GOT3 (cell line): ENCODE measurements around the gene CARD10.
"Not testable (repeated sequence)": the region's sequence is repeated elsewhere in the genome, so short reads cannot be mapped to it uniquely, and the experiment has no call there.

Source experiments
- DNase-seq: peaks from one replicate; lab custom pipeline; 2025; ENCODE audit warnings: mixed read lengths; lab: John Stamatoyannopoulos, UW

CARD10 gene

DNA sequence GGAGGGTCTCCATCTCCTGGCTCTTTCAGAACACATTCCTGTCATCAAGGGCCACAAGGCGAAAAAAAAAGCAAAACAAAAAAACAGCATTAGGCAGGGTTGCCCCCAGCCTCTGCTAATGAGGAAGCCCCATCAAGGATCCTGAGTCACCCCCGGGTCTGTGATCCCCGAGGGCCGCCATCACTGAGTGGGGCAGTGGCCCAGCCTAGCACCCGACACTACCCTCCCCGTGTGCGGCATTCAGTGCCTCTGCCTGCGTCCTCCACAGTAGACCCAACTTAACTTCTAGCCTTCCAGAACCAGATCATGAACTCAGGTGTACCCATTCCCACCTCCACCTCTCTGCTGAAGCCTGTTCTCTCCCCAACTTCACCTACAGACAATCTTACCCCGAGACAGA lies 34.5 kb upstream of the CARD10 start:
- DNase-seq = no peak

DNA sequence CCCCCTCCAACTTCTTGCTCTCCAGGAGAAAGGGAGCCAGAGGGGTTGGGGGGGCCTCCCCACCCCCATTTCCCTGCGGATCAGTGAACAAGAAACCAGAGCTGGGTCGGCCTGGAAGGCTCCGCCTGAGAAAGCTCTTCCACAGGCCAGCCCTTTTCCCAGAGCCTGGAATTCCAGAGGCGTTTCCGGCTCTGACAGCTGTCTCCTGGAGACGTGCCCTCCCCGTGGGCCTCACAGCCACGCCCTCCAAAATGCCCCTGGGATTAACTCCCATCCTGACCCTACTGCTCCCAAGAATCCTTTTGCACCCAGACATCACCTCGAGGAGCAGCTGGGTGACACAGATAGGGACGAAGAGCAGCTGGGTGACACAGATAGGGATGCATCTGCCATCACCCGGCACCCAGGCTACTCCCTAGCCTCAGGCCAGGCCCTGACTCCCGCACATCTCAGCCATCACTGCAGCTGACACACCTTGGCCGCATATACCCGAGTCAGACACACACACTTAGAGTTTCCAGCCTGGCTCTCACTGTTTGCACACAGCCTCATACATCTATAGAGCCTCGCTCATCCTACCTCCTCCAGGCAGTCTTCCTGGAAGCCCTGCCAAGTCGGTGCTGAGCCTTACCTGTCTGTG lies 33.4 kb upstream of the CARD10 start:
- no peak for DNase-seq

DNA sequence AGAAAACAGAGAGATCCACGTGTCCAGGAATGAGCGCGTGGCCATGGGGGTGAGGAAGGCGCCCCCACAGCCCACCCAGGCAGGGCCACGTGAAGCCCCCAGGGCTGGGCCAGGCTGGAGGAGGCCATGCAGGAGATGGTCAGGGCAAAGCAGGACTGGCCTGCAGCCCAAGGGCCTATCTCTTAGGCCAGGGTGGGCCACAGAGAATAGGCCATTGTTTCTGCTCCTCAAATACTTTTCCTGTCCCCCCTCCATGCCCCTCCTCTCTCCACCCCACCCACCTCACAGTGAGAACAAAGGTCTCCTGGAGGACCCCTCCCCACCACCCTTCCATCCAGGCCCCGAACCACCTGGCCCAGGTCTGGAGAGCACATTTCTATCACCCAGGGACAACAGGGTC lies 32.8 kb upstream of the CARD10 start:
- DNase-seq = no peak

DNA sequence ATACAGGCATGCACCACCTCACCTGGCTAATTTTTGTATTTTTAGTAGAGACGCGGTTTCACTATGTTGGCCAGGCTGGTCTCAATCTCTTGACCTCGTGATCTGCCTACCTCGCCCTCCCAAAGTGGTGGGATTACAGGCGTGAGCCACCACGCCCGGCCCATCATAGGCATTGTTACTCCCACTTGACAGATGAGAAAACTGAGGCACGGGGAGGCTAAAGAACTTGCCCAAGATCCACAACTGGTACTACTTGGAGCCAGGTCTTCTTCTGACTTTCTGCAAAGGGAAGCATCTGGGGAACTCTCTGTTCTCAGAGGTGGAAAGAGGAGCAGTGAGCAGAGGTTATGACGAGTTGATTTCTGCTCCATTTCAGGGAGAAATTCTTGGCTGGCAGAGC lies 31.7 kb upstream of the CARD10 start:
- not testable (repeated sequence) for DNase-seq

DNA sequence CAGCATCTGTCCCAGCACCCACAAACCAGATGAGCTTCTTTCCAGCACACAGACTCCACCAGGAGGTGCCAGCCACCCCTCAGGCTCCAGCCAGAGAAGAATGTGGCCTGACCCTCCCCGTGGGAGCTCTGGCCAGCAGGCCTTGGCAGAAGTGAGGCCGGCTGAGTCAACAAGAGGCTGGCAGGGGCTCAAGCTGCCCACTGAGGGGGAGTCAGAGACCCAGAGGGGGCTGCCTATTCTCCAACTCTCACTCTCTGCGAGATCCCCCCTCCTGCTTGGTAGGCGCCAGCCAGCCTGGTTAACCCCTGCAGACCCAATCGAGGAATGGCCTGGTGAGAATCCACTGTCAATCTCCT lies 30.5 kb upstream of the CARD10 start:
- no peak for DNase-seq

DNA sequence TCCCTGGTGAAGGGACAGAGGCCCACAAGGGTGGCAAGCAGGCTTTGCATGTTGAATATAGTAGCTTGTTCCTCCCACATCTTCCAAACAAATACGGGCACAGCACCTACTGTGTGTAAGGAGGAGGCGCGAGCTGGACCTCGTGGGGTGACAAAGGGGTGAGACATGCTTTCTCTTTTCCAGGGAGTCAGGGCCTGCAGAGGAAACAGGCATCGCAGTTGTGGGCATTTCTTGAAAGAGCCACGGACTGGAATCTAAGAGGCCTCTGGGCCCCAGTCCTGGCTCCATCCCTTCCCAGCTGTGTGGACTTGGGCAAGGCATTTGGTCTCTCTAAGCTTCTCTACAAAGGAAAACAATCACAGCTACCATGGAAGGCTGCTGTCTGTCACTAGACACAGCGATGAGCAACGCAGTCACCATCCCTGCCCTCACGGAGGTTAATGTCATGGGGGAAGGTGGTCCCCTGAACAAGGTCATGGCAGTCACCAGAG lies 28.1 kb upstream of the CARD10 start:
- DNase-seq = no peak

DNA sequence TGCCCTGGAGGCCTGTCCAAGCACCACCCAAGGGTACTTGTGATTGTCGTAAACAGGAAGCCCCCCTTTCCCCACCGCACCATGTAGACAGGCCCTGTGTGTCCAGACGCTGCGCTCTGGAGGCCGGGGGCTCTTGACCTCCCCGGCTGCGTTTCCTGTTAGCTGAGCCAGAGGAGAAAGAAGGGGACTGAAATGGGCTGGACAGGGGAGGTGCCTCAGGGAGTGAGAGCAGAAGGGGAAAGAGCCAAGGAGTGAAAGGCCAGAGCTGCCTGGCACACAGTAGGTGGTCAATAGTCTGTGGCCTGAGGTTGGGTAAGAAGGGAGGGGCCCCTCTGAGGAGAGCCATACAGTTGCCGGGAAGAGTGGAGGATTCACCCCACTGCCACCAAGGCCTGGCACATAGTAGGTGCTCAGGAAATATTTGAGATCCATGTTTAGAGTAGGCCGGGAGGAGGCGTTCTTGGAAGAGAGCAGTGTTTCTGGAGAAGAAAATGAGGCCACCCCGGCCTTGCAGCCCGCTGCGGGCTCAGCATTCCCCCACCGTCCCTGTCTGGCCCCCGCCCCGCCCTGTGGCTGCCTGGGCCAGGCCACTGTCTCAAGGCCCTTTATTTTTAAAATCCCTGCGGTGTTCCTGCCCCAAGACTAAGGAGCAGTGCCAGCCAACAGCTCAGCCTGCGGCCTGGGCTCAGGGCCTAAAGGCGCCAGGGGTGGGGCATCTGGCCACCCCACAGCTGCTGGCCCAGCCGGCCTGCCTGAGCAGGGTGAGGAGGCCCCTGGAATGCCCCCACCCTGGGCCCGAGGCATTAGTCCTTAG lies 27.4 kb upstream of the CARD10 start:
- DNase-seq = no peak

DNA sequence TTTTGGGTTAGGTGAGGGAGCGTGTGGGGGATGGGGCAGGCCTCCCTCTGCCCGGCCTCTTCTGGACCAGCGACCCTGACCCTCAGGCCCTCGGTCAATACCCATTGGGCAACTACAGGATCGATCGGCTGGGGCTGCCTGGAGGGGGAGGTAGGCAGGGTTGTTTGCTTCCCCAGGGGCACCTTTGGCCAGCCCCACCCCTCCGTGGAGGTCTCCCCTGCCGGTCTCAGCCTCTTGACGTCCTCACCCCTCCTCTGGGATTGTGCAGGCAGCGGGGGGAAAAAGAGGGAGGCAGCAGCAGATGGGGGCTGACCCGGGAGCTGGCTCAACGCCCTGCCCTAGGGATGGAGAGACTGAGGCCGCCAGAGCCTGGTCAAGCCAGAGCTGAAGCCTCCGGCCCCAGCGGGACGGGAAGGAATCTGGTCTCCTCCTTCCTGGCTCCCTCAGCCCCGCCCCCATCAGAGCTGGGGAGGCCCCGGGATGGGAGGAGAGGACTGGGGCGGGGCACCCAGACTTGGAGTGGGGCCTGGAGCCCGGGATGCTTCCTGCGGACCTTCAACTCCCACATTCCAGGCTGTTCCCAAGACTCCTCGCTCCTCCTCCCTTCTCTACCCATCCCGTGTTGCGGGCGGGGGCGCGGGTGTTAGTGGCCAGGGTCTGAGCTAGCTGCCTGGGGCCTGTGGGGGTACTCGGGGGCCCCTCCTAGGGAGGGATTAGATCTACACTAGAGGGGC lies 26.7 kb upstream of the CARD10 start:
- DNase-seq = no peak

DNA sequence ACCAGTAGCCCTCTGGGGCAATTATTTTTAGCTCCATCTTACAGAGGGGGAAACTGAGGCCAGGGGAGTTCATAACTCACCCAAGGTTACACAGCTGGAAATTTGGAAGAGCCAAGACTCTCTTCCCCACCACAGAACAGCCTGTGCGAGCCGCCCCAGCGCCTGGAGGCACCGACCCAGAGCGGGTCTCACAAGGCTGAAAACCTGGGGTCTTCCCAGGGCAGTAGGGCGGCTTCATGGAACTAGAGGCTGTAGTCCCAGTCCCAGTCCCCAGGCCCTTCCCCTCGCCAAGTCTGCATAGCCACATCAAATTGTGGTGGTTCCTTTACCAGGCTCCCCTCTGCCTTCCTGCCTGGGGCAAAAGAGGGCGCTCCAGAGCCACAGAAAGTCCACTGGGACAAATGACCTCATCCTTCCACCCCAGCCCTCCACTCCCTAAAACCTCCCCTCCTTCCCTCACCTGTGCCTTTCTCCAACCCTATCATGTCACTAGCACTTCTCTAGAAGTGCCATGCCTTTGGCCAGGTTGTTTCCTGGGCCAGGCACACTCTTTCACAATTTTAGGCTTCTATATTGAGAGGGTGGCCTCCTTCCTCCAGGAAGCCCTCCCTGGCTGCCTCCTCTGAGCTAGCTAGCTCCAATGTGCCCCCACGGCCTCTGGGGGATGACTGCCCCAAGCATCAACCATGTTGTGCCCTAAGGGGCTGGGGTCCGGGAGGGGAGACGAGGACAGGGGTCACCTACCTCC lies 25.9 kb upstream of the CARD10 start:
- DNase-seq = no peak

DNA sequence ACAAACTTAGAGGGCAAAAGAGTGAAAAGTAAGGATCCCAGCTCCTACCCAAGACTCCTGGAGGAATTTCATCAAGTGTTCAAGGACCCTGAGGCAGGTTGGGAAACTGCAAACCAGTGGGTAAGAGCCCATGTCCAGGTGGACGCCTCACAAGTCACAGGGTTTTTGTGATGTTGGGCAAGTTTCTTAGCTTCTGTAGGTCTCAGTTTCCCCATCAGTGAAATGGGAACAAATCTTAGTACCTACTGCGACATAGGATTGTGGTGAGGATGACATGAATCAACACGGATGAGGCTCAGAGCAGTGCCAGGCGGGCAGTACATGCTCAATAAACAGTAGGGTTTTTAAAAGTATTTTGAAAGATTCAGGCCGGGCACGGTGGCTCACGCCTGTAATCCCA lies 23.7 kb upstream of the CARD10 start:
- DNase-seq = no peak

DNA sequence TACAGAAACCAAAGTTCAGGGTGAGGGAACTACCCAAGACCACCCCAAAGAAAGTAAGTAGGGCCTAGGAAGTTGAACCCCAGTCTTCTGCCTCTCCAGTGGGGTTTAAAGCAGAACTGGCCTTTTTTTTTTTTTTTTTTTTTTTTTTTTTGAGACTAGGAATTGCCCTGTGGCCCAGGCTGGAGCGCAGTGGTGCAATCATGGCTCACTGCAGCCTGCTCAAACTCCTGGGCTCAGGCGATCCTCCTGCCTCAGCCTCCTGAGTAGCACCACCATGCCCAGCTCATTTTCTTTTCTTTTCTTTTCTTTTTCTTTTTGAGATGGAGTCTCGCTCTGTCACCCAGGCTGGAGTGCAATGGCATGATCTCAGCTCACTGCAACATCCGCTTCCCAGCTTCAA lies 23.2 kb upstream of the CARD10 start:
- DNase-seq = not testable (repeated sequence)

DNA sequence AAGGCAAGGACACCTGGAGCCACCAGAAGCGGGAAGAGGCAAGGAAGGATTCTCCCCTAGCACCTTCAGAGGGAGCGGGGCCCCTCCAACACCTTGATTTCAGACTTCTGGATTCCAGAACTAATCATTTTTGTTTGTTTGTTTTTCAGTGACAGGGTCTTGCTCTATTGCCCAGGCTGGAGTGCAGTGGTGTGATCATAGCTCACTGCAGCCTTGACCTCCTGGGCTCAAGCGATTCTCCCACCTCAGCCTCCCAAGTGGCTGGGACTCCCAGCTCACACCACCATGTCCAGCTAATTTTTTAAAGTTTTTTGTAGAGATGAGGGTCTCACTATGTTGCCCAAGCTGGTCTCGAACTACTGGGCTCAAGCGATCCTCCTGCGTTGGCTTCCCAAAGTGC lies 20.6 kb upstream of the CARD10 start:
- DNase-seq = not testable (repeated sequence)

DNA sequence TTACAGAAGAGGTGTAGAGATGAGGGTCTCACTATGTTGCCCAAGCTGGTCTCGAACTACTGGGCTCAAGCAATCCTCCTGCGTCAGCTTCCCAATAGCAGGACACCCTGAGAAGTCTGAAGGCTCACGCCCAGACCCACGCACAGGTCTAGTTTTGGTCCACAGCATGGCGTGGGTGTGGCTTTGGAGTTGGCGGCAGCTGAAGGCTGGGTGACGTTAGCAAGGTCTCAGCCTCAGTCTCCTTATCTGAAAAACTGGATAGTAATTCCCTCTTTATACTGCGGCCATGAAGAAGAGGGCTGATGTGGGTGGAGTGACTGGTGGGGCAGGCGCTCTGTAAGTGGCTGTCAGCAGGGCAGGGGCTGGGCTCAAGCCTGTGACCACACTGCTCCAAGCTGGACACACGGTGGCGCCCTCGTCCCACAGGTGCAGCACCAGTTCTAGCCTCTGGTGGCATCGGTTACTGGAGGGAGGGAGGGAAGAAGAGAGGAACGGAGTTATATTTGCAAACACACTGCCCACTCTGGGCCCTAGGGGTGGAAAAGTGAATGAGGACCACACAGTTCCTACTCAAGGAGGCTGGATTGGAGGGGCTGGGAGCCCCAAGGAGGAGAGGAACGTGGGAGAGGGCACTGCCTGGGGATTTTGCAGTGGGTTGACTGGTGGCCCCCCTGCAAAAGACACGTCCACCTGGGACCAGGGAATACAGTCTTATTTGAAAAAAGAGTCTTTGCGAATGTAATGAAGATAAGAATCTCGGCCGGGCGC lies 19.6 kb upstream of the CARD10 start:
- peak; percentile 74 for DNase-seq

DNA sequence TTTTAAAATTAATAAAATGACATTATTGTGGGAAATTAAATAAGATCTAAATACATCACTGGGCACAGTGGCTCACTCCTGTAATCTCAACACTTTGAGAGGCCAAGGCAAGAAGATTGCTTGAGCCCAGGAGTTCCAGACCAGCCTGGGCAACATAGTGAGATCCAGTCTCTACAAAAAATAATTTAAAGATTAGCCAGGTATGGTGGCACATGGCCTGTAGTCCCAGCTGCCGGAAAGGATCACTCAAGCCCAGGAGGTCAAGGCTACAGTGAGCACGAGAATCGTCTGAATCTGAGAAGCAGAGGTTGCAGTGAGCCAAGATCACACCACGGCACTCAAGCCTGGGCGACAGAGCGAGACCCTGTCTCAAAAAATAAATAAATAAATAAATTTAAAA lies 15.9 kb upstream of the CARD10 start:
- no peak for DNase-seq

DNA sequence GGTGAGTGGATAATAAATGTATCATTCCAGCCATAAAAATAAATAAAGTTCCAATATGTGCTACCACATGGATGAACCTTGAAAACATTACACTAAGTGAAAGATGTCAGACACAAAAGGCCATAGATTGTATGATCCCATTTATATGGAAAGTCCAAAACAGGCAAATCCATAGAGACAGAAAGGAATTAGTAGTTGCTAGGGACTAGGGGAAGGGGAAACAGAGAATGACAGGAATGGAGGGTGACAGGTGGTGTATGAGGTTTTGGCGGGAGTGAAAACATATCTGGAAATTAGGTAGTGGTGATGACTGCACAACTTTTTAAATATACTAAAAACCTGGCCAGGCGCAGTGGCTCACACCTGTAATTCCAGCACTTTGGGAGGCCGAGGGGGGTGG lies 15.2 kb upstream of the CARD10 start:
- DNase-seq = no peak

DNA sequence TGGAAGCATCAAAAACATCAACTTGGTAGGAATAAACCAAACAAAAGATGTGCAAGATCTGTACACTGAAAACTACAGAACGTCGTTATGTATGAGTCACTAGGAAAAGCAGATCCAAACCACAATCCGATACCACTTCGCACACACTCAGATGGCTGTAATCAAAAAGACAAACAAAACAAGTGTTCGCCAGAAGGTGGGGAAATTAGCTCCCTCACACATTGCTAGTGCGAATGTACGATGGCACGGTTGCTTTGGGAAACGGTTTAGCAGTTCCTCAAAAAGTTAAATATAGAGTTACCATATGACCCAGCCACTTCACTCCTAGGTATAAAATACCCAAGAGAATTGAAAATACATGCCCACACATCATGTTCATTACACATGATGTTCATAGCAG lies 14.8 kb upstream of the CARD10 start:
- DNase-seq = no peak

DNA sequence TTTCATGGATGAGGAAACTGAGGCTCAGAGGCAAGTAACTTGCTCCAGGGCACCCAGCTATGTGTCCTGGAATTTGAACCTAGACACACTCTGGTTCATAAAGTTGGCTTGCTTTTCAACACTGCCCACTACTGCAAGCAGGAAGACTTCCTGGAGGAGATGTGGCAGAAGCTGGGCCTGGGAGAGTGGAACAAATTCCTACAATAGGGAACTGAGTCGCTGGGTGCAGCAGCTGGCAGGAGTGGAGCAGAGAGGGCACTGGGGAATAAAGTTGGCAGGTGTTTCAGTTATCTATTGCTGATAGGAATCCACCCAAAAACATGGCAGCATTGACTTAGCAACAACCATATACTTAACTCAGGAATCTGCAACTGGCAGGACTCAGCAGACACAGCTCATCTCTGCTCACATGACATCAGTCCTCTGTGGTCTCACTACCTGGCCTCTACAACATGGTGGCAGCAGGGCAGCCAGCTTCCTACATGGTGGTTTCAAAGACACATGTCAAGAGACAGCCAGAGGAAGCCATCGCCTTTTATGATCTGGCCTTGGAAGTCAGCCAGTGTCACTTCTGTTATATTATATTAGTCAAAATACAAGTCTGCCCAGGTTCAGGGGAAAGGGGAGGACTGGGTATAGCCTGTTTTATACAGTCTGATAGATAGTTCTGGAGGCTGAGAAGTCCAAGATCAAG lies 10.6 kb upstream of the CARD10 start:
- DNase-seq = no peak

DNA sequence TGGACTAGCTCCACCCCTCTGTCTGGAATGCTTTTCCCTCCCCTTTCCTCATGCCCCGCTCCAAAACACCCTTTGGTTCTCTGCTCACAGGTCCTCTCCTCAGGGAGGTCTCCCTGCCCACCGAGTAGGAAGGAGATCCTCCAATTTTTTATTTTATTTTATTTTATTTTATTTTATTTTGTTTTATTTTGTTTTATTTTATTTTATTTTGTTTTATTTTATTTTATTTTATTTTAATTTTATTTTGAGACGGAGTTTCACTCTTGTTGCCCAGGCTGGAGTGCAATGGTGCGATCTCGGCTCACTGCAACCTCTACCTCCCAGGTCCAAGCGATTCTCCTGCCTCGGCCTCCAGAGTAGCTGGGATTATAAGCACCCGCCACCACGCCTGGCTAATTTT lies 8.7 kb upstream of the CARD10 start:
- not testable (repeated sequence) for DNase-seq

DNA sequence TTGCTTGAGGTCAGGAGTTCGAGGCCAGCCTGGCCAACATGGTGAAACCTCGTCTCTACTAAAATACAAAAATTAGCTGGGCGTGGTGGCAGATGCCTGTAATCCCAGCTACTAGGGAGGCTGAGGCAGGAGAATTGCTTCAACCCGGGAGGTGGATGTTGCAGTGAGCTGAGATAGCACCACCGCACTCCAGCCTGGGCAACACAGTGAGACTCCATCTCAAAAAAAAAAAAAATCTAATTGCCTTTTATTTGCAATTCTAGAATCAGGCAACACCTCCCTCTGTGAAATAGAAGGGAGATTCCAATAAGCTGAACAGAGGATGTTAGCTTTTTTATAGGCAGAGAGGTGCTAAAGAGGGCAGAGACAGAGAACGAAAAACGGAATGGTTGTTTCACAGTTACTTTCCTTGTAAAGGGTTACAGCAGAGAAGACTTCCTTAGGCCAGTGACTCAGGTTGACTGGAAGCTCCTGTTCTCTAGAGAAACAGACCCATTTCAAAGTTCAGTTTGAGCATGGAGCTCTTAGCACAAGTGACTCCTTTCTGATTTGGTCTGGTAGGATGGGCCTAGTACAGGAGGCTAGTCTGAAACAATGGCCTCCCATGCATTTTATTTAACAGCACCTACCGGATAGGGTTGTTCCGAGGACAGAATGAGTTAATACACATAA lies 8.0 kb upstream of the CARD10 start:
- not testable (repeated sequence) for DNase-seq

DNA sequence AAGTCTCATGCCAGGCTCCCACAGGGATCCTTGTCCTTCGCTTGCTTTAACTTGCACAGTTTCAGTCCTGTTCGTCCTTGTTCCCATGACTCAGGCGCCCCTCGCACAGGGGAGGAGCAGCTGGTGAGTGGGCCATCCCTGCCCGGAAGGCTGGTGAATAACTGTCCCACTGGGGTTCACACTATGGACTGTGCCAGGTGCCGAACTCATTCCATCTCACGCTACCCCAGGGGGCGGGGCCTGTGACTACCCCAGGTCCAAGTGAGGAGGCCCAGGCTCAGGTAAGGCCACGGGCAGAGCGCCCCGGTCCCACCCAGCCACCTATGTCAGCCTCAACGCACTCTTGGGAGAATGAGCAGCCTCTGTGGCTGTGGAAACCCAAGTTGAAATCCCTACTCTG lies 7.2 kb upstream of the CARD10 start:
- peak; percentile 37 for DNase-seq
